ENCODE measurements around the gene ITPR1.

ITPR1 gene

GRCh38 chr3:4533489-4534443 is 40.6 kb downstream of the ITPR1 start:
- no peak for DNase-seq (ENCODE audit: low spot score)

GRCh38 chr3:4534906-4535305 is 41.8 kb downstream of the ITPR1 start:
- no peak for DNase-seq (ENCODE audit: low spot score)

DNA sequence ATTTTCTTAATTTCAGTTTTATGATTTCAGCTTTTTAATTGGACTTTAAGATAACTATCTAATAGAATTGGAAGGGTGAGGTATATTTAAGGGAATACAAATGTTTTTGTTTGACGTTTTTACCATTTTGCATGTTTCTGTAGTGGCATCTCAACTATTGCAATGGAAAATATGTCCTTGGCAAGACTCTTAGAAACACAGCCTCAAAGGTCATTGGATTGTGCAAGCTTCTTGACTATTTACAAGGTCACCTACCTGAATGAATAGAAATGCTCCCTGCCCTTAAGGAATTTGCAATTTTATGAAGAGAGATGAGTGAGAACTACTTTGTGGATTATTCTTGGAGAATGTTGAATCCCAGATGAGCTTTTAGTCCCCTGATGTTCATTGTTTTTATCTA is 43.1 kb downstream of the ITPR1 start:
- DNase-seq (ENCODE audit: low spot score), result no peak

- no peak for DNase-seq (ENCODE audit: low spot score)
Observed at GRCh38 chr3:4540267-4540666, 47.1 kb downstream of the ITPR1 start.

DNA sequence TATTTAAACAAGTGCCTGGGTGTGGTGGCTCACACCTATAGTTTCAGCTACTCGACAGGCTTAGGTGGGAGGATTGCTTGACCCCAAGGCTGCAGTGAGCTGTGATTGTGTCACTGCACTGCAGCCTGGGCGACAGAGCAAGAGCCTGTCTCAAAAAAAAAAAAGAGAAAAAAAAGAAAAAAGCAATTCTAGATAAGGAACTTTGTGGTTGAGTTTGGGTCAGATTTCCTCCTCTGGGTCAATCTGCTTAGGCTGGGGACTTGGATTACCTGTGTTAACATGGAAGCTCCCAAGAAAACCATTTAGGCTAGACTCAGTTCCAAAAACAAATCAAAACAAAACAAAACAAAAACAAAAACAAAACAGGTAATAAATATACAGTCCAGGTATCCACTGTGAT is 50.0 kb downstream of the ITPR1 start:
- DNase-seq (ENCODE audit: low spot score), result no peak

- no peak for DNase-seq (ENCODE audit: low spot score)
Observed at GRCh38 chr3:4546346-4547178, 53.4 kb downstream of the ITPR1 start.

- DNase-seq (ENCODE audit: low spot score), result no peak
Observed at GRCh38 chr3:4547799-4548198, 54.7 kb downstream of the ITPR1 start.

DNA sequence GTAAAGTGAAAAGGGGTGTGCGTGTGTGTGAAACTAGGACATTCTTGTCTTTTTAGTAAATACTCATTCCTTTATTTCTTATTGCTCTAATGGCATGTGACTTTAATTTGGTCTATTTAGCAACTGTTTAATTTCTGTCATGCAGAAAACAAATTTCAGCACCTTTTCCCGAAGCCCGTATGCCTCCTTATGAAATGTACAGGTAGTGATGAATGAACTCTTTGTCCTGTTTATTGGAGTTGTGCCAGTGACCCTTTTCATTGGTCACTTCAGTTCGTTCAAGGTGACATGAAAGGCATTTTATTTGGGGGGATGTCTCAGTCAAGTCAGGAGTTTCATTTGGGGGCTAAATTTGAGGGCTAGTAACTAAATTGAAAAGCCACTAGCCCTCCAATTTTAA is 55.2 kb downstream of the ITPR1 start:
- no peak for DNase-seq (ENCODE audit: low spot score)

DNA sequence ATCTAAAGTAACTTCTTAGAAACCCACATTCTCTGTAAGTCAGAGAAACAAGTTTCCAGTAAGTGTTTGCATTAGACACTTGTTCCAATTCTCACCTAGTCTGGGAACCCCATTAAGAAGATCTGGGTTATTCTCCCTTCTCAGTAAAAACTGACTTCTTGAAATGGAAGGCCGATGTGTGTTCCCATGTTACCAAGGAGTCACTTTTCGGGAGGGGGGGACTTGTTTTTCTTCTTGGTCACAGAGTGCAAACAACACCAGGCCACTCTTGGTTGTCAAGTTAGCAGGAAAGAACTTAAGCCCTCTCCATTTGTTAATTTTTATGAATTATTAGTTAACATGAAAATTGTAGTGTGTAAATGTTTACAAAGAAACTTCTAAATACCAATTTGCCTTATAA is 55.6 kb downstream of the ITPR1 start:
- DNase-seq (ENCODE audit: low spot score), result no peak

- DNase-seq (ENCODE audit: low spot score), result no peak
Observed at GRCh38 chr3:4549896-4550295, 56.7 kb downstream of the ITPR1 start.

DNA sequence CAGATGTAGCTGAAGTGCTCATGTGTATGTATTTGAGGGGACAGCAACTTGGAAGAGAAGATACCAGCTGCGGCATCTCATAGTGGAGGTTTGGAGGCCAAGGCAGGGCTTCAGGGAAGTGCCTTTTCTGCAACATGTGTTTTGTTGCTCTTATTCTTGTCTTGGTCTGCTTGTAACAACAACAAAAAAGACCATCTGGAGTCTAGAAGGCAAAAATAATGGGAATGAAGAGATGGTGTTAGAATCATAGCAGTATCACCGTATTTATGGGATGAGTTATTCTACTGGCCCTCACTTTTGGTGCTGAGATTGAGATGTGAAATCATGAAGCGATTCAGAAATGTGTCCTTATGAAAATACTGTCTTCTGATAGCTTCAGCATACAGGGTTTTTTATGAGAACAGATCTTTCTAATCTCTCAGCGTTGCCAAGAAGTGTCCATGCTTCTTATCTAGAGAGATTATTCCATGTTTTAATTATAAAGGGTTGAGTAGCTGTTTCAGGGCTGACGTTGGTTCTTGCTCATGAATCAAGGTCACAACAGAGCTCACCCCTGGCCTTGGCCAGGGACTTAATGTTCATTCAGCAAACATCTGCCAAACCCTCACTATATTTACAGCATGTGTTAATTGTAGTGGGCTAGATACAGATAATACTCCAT is 58.0 kb downstream of the ITPR1 start:
- no peak for DNase-seq (ENCODE audit: low spot score)

DNA sequence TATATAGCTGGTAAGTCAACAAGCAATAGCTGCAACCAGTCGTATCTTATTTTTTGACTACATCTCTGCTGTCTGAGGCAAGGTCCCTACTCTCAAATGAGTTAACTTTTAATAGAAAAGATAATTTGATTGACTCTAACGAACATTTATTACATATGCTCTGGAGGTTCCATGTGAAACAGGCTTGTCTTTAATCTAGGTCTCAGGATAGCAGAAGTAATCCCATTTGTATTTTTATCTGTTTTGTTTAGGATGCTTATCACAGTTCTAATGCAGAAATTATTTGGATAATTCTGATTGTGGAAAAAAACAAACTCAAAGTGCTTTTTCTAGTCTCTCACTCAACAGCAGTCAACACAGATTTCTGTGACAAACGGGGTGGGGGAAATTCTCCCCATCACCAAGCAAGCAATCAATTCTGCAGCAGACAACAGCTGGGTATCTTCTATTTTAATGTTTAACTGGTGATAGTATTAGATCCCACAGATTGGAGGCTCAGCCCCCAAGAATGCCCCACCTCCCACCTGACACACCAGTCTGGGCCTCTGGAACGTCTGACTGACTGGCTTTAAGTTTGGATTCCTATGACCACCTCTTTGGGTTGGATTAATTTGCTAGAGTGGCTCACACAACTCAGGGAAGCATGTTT is 58.8 kb downstream of the ITPR1 start:
- DNase-seq (ENCODE audit: low spot score), result no peak

- no peak for DNase-seq (ENCODE audit: low spot score)
Observed at GRCh38 chr3:4552811-4553210, 59.7 kb downstream of the ITPR1 start.

GRCh38 chr3:4561661-4562060 is 68.5 kb downstream of the ITPR1 start:
- DNase-seq (ENCODE audit: low spot score), result no peak

- DNase-seq (ENCODE audit: low spot score), result no peak
Observed at GRCh38 chr3:4562595-4562994, 69.4 kb downstream of the ITPR1 start.

DNA sequence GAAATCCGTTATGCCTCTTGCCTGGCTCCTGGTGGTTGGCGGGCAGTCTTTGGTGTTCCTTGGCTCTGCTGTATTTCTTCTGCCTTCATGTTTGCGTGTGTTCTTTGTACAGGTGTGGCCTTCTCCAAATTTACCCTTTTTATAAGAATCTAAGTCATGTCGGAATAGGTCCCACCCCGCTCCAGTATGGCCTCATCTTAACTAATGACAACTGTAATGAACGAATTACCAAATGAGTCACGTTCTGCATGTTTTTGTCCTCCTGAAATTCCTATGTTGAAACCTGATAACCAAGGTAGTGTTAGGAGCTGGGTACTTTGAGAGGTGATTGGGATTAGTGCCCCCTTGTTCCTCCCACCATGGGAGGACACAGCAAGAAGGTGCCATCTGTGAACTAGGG is 71.1 kb downstream of the ITPR1 start:
- DNase-seq (ENCODE audit: low spot score), result no peak

- DNase-seq (ENCODE audit: low spot score), result no peak
Observed at GRCh38 chr3:4564928-4565586, 71.9 kb downstream of the ITPR1 start.

GRCh38 chr3:4565809-4566501 is 72.8 kb downstream of the ITPR1 start:
- DNase-seq (ENCODE audit: low spot score), result no peak

DNA sequence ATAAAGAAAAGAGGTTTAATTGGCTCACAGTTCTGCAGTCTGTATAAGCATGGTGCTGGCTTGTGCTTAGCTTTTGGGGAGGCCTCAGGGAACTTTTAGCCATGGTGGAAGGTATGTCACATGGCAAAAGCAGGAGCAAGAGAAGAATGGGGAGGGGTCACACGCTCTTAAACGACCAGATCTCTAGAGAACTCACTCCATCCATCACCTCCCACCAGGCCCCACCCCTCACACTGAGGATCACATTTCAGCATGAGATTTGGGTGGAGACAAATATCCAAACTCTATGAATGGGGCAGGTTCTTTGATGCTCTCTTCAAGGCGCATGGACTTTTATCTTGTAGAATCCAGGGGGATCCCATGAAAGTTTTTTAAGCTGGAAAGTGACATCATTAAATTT is 75.7 kb downstream of the ITPR1 start:
- DNase-seq (ENCODE audit: low spot score), result no peak

- no peak for DNase-seq (ENCODE audit: low spot score)
Observed at GRCh38 chr3:4570840-4571621, 77.9 kb downstream of the ITPR1 start.

All from cerebellar cortex (tissue), 1 donor.